ENCODE data around the gene CASQ2.

DNA sequence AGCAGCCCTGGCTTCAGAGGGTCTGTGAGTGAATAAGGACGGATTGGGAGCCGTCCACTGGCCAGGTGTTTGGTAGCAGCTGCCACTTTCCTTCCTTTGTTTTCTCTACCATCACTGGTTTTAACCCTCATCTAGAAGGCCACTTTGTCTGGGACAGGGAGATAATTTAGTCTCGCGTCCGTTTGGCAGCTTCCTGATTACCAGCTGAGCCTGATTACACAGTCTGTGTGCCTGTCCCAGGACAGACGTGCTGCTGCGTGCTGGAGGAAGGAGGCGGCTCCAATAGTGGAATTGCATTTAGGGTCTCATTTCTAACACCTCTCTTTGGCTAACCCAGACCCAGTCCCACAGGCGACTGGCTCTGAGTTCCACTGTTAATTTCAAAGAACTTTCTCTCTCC is 24.6 kb upstream of the CASQ2 start:
- TF ChIP-seq POLR2A (IDR thresholded peaks at IDR 0.05), result no peak
- TF ChIP-seq CTCF (IDR thresholded peaks at IDR 0.05), result no peak
